Spleen (tissue), 11 donors: ENCODE results near the gene MEF2A. TPM values are rescaled to one million over a fixed set of nuclear protein-coding genes. Genes with fewer than 3 reads are reported as not detected.

ENCODE experiments used
- DNase-seq: peaks from one replicate; pipeline ENCODE4 v3.0.0-alpha.2; 2020
- H3K27ac ChIP-seq, 8 donors: fragments of 200-600 bp; sonication (generic) in 7 of 8; 1 replicate in 4 of 8; 2 replicates in 4 of 8; pipeline versions ENCODE4 v1.5.0 to v1.8.0; 2016 to 2021; ENCODE audit warnings: inconsistent platforms in 4 of 8, mild to moderate bottlenecking in 4 of 8, moderate library complexity in 1 of 8
- H3K27me3 ChIP-seq, 7 donors: fragments of 200-600 bp; sonication (generic) in 6 of 7; replicated peaks in 1 of 7; 1 replicate in 4 of 7; 2 replicates in 3 of 7; pipeline versions ENCODE4 v1.5.0 to v1.8.0; 2016 to 2021; ENCODE audit warnings: inconsistent platforms in 3 of 7, mild to moderate bottlenecking in 1 of 7
- H3K36me3 ChIP-seq, 6 donors: fragments of 200-600 bp; sonication (generic) in 5 of 6; 1 replicate in 4 of 6; 2 replicates in 2 of 6; pipeline versions ENCODE4 v1.5.0 to v1.8.0; 2016 to 2021; ENCODE audit warnings: inconsistent platforms in 2 of 6
- H3K4me1 ChIP-seq, 6 donors: fragments of 200-600 bp; sonication (generic) in 5 of 6; 1 replicate in 3 of 6; 2 replicates in 3 of 6; pipeline versions ENCODE4 v1.5.0 to v1.8.0; 2016 to 2021; ENCODE audit warnings: inconsistent platforms in 3 of 6
- H3K4me3 ChIP-seq, 8 donors: fragments of 200-600 bp; sonication (generic) in 7 of 8; 1 replicate in 4 of 8; 2 replicates in 4 of 8; pipeline versions ENCODE4 v1.5.0 to v1.8.0; 2016 to 2021; ENCODE audit warnings: inconsistent platforms in 4 of 8, mild to moderate bottlenecking in 4 of 8, moderate library complexity in 2 of 8
- H3K9me3 ChIP-seq, 8 donors: fragments of 200-600 bp; sonication (generic) in 7 of 8; 1 replicate in 4 of 8; 2 replicates in 4 of 8; pipeline versions ENCODE4 v1.5.0 to v1.8.0; 2016 to 2021; ENCODE audit warnings: inconsistent platforms in 4 of 8
- POLR2A ChIP-seq, 3 donors: fragments of 450-650 bp; IDR thresholded peaks; one replicate each; pipeline ENCODE4 v1.5.1; 2017; ENCODE audit warnings: antibody characterized with exemption in 3 of 3, mild to moderate bottlenecking in 1 of 3
- POLR2AphosphoS5 ChIP-seq, 3 donors: sonication (generic); formaldehyde crosslinking; IDR thresholded peaks; one replicate each; pipeline ENCODE4 v1.5.1; 2017; ENCODE audit warnings: antibody characterized with exemption in 3 of 3
- WGBS, 5 donors: extraction: QIAGEN DNeasy Blood & Tissue Kit in 3 of 5; methylation state at CpG; one replicate each; pipeline versions ENCODE4 v1.1.5 to v1.1.7; 2013 to 2018; 5-methylcytosine and 5-hydroxymethylcytosine counted together
- intact Hi-C: fragments of 100-400 bp; cut with DNase I; formaldehyde crosslinking; loops from one replicate; pipeline ENCODE4 v1.15.0; 2023; ENCODE audit warnings: low total_unique reads
- polyA plus RNA-seq, 3 donors: library from polyadenylated mRNA; stranded (reverse); fragments of 200-250 nt; gene quantifications; one replicate each; pipeline ENCODE4 v1.2.1, GENCODE V29; 2013
- total RNA-seq, 7 donors: library from RNA; depleted of rRNA in 3 of 7; stranded (reverse); fragments of >200 nt in 3 of 7; fragmentation: NEBNext Ultra II Directional in 4 of 7; extraction: Animal tissue kit (Norgen Biotek cat#: 25700) in 4 of 7; gene quantifications; one replicate each; pipeline versions ENCODE4 v1.1.0 to v1.2.1, GENCODE V29; 2016 to 2021
- TF ChIP-seq, protein P1 (sequence below), 11 experiments: fragments of 200-600 bp in 7 of 11; fragments of 450-650 bp in 4 of 11; sonication (generic) in 4 of 11; IDR thresholded peaks in 8 of 11; conservative IDR thresholded peaks in 3 of 11; 1 replicate in 7 of 11; 2 replicates in 4 of 11; pipeline versions ENCODE4 v1.4.0 to v1.8.0; 2016 to 2021; ENCODE audit warnings: antibody characterized with exemption in 11 of 11, inconsistent platforms in 4 of 11, mild to moderate bottlenecking in 1 of 11
- donor health status: healthy with polysubstance abuse.
- donor health status: DM: no; HTN: no; CAD: no; lungs with moderate emphysema.
- donor health status: DM: no; HTN: no; CAD: no.
- donor health status: Bipolar disorder and iron deficiency.
- donor health status: healthy.
- donor health status: DM: no; HTN: no; CAD: no.
- donor health status: DM: yes; HTN: yes; CAD: no.

MEF2A gene
- total and polyA plus RNA-seq, 10 donors: 21.9 to 143 (median 90.6) TPM

DNA sequence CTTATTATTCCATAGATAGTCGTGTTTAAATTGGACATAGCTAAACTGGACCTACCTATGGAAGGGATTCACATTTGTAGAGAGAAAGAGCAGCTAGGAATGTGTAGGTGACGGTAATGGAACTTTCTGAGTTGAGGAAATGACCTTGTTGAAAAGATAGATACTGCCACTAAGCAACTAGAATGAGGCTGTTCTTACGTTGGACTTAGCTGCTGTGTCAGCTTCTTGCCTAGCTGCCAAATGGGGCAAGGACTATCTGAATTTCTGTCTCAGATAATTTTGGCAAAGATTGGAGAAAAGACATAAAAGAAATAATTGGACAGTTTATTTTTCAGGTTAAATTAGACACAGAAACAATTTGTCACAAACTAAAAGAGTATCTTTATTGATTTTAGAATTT lies 68.8 kb downstream of the MEF2A start:
- TF ChIP-seq POLR2A (IDR thresholded peaks at IDR 0.05): no peak
- no peak for TF ChIP-seq POLR2AphosphoS5 (IDR thresholded peaks at IDR 0.05)
- TF ChIP-seq, protein P1, sequence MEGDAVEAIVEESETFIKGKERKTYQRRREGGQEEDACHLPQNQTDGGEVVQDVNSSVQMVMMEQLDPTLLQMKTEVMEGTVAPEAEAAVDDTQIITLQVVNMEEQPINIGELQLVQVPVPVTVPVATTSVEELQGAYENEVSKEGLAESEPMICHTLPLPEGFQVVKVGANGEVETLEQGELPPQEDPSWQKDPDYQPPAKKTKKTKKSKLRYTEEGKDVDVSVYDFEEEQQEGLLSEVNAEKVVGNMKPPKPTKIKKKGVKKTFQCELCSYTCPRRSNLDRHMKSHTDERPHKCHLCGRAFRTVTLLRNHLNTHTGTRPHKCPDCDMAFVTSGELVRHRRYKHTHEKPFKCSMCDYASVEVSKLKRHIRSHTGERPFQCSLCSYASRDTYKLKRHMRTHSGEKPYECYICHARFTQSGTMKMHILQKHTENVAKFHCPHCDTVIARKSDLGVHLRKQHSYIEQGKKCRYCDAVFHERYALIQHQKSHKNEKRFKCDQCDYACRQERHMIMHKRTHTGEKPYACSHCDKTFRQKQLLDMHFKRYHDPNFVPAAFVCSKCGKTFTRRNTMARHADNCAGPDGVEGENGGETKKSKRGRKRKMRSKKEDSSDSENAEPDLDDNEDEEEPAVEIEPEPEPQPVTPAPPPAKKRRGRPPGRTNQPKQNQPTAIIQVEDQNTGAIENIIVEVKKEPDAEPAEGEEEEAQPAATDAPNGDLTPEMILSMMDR (IDR thresholded peaks at IDR 0.05 in 8 of 11, conservative IDR thresholded peaks at IDR 0.05 in 3 of 11): no peak
- 67 to 81% (median 77%) methylated on average over 3 of the region's 3 CpGs for WGBS, 5 donors
- DNase-seq: no peak
- Histone ChIP-seq H3K27ac (peak overlapping the region in 4 of 8 donors; percentile 2 to 43 (median 29)), H3K4me1 (peaks cover 6 to 51% (median 38%) of the 10 kb centered on the region in 6 donors), H3K27me3 (no peaks in the 10 kb centered on the region), H3K4me3 (no peak overlapping the region), H3K36me3 (peaks cover 0 to 47% (median 13%) of the 10 kb centered on the region in 6 donors), H3K9me3 (peaks cover 0 to 10% (median 0%) of the 10 kb centered on the region in 8 donors)
- intact Hi-C loops: no loop called here

DNA sequence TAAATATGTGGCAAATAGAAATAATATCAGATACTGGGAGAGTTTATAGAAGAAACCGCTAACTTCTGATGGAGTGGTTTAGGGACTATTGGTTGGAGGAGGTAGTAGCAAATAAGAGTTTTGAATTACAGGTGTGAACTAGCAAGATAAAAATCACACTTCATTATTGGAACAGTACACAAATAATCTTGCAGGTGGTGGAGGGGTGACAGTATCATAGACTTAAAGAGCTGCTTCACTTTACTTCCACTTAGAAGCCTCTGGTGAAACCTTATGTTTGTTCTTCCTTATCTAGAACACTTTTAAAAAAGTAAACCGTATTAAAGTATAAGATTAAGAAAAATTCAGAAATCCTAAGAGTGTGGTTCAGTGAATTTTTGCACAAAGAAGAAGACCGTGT lies 69.4 kb downstream of the MEF2A start:
- H3K27ac ChIP-seq: peak overlapping the region in 2 of 8 donors; percentile 2 to 42

DNA sequence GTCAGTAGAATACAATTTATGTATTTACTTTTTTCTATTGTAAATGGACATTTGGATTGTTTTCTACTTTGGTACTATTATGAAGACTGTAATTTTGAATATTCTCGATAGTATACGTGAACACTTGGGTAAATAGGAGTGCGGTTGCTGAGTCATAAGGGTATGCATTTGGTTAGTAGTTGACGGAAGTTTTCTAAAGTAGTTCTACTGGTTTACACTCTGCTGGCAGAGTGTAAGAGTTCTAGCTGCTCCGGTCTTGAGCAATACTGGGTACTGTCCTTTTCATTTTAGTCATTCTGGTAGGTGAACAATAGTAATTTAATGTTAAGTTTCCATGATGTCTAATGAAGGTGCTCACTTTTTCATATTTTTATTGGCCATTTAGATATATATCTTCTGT lies 70.0 kb downstream of the MEF2A start:
- no peak for DNase-seq
- Histone ChIP-seq H3K9me3 (peaks cover 0 to 10% (median 0%) of the 10 kb centered on the region in 8 donors), H3K4me3 (no peak overlapping the region), H3K4me1 (peaks cover 6 to 41% (median 26%) of the 10 kb centered on the region in 6 donors), H3K36me3 (peaks cover 0 to 54% (median 15%) of the 10 kb centered on the region in 6 donors), H3K27ac (no peak overlapping the region), H3K27me3 (no peaks in the 10 kb centered on the region)
- intact Hi-C loops: no loop called here
- TF ChIP-seq, protein P1 (IDR thresholded peaks at IDR 0.05 in 8 of 11, conservative IDR thresholded peaks at IDR 0.05 in 3 of 11): no peak
- TF ChIP-seq POLR2AphosphoS5 (IDR thresholded peaks at IDR 0.05) (no peak), POLR2A (IDR thresholded peaks at IDR 0.05) (no peak)
- WGBS, 5 donors: 78 to 88% (median 84%) methylated on average over 5 of the region's 5 CpGs

More for the DNA sequence above, 69.4 kb downstream of the MEF2A start:
- Histone ChIP-seq H3K27me3 (no peaks in the 10 kb centered on the region), H3K9me3 (peaks cover 0 to 10% (median 0%) of the 10 kb centered on the region in 8 donors), H3K36me3 (peaks cover 0 to 48% (median 13%) of the 10 kb centered on the region in 6 donors), H3K4me1 (peaks cover 6 to 45% (median 33%) of the 10 kb centered on the region in 6 donors), H3K4me3 (no peak overlapping the region)
- intact Hi-C loops: no loop called here
- no peak for DNase-seq
- TF ChIP-seq, protein P1 (IDR thresholded peaks at IDR 0.05 in 8 of 11, conservative IDR thresholded peaks at IDR 0.05 in 3 of 11): no peak
- TF ChIP-seq POLR2AphosphoS5 (IDR thresholded peaks at IDR 0.05): no peak
- no peak for TF ChIP-seq POLR2A (IDR thresholded peaks at IDR 0.05)
- WGBS, 5 donors: 96 to 100% (median 96%) methylated on average over 3 of the region's 3 CpGs

DNA sequence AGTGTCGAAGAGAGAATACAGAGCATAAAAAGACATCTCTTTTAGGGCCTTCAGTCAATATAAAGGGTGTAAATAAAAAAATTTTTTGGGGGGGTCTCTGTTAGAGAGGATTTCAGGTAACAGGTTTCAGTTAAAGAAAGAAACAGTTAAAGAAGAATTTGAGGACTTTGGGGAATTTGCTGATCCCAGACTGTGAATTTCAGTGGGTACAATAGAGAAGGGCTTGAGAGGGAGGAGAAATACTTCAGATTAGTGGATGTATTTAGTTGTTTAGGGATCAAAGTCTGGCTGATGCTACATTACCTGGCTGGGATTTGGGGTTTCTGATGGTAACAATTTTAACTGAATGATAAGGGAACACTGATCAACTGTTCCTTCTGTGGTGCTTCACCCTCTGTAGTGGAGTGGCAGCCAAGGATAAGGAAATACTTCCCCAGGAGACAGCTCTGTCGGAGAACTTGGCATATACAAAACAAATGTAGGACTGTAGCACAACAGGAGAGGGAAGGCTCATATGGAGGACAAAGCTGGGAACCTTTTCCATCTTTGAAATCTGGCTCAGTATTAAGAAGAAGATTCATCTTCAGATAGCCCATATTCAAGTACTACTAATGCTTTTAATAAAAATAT lies 79.2 kb downstream of the MEF2A start:
- no peaks in the 10 kb centered on the region for H3K27me3 ChIP-seq
- H3K36me3 ChIP-seq: peaks cover 0 to 79% (median 25%) of the 10 kb centered on the region in 6 donors
- no peak overlapping the region for H3K4me3 ChIP-seq
- no peak overlapping the region for H3K27ac ChIP-seq
- TF ChIP-seq POLR2A (IDR thresholded peaks at IDR 0.05) (no peak), POLR2AphosphoS5 (IDR thresholded peaks at IDR 0.05) (no peak)
- TF ChIP-seq, protein P1 (IDR thresholded peaks at IDR 0.05 in 8 of 11, conservative IDR thresholded peaks at IDR 0.05 in 3 of 11): no peak
- 92 to 96% (median 95%) methylated on average over 2 of the region's 2 CpGs for WGBS, 5 donors
- DNase-seq: no peak
- peaks cover 0 to 12% (median 0%) of the 10 kb centered on the region in 6 donors for H3K4me1 ChIP-seq
- H3K9me3 ChIP-seq: peaks cover 3 to 29% (median 16%) of the 10 kb centered on the region in 8 donors
- intact Hi-C loops: no loop called here
